Activated CD4-positive, alpha-beta T cell treated with anti-CD3 and anti-CD28 coated beads, Interleukin-2, amount 50 U/mL, for 1 hour (primary cell): Measurements from ENCODE around the gene STIP1.

ENCODE experiments used
- DNase-seq: peaks from one replicate; pipeline ENCODE4 v3.0.0-alpha.2; 2020

Gene STIP1

DNA sequence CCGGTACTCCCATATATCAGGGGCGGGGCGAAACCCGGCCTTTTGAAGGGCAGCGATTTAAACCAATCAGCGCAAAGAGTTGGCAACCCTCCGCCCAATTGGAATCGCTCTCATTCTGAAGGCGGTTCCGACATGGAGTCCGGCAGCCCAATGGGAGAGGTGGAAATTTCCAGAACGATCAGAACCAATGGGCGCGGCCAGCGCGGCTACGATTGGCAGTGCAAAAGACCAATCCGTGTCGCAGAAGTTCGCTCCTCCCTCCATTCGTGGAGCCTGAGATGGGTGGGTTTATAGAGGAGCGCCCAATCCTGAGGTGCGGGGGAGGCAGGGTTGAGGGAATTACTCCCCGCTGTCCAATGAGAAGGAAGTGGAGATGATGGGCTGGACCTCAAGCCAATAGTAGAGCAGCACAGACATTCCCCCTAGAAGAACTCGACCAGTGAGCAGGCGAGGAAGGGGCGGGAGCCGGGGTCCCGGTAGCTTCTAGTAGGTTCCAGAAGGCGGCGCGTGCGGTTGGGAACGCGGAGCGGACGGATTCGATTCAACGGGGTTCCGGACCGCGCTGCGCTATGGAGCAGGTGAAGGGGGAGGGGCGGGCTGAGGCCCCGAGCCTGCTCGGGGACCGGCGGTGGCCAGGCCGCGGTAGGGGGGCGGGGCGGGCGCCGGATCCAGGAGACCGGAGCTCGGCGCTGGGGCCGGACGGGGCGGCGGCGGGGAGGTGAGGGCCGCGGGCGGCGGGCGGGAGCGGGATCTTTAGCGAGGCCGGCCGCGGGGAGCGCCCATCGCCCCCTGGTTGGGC lies at the start of gene STIP1:
Gene STIP1, plus strand, starts transcription at position 479 of the 799 bp plus-strand sequence. Its CDS starts 91 bp downstream, at position 570.
- DNase-seq: peak; percentile 96

DNA sequence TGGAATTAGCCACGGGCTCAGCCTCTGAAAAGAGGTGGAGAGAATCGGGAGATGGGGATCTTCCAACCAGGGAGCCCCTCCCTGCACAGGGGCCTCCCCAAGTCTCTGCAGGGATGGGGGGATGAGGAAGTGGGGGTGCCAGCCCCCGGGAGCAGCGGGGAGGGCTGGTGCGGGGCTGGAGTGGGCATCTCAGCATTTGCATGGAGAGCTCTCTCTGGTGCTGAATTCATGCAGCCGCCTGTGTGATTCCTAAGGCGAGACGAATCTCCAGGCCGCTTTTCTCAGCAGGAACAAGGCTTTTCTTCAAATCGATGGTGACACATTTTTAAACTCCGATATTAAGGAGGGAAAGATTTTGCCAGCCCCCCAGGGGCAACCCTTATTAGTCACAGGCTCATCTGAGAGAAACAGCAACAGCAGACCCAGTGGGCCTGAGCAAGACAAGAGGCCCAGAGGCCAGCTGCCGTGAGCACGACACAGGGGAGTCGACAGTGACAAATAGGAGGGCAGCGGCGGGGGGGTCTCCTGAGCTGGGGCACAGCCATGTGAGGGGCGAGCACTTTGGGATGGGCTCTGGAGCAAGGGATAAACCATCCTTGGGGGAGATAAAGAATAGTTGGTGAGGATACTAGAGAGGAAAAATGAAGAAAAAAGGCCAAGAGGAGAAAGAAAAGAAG lies 49.1 kb upstream of the STIP1 start:
- DNase-seq: no peak

DNA sequence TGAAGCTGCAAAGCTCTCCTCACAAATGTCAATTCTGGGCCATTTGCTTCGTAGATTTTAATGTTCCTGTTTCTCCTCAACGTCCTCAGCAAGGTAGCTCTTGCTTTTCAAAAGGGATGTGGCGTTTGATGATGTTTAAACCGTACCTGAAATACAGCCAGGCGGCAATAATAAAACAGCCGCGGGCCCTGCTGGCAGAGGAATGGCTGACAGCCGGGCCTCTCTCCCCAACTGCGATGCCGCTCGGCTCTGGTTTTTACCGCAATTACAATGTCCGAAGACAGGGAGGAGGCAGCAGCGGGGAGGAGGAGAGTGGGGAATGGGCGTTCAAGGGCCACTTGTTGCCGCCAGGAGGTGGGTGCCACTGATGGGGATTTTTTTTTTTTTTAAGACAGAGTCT lies 47.6 kb upstream of the STIP1 start:
- no peak for DNase-seq

DNA sequence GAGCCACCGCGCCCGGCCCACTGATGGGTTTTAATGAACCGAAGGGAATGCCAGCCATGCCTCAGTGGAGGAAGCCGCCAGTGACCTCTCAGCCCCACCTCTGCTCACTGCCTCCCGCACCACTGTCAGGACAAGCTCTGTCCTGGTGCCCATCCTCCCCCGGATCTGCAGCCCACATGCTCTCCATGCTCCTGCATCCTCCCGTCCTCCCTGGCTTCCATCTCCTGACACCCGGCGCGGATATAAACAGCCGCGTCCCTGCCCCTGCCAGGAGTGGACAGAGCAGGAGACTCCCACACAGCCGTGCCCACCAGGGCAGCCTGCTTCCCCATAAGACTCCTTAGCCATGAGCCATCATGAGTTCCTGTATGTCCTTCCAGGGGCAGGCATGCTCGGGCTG lies 46.9 kb upstream of the STIP1 start:
- DNase-seq: no peak

DNA sequence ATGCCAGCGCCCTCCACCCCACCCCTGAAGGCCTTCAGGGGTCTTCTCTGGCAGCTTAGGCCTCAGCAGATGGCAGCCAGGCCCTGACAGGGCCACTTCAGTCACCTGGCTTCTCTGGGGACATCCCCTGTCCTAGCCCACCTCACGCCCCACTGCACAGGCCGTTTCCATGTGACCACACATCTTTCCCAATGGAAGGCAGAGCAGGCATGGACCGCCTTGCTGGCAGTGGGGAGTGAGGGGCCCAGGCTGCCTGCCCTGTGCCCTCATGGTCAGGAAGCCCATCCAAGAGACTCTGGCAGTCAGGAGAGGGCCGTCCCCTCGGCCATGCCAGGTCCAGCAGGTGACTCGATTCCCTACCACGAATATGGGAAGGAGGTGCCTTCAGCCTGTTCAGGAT lies 45.9 kb upstream of the STIP1 start:
- no peak for DNase-seq

DNA sequence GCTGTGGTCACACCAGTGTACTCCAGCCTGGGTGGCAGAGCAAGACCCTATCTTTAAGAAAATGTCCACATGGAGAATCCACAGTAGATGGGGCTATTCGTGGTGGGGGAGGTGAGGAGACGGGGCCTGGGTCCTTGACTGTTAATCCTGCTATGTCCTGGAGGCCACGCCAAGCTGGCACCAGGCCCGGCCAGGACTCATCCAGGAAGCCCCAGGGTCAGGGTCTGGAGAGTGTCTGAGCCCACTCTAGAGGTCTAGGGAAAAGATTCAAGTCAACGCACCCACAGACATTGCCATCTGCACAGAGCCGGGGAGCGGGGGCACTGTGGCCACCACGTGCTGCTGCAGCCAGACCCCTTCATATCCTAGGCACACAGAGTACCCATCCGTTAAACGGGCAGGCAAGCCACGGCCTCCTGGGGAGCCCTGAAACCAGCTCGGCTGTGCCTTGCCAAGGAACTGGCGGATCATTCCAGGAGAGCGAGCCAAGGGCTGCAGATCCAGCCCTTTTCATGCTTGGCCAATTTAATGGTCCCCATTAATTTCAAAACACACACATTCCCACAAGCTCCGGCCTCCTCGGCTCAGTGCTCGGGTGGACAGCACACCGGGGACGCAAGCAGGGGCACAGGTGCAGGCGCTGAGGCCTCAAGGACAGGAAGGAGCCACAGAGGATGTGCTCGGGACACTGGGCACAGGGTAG lies 44.7 kb upstream of the STIP1 start:
- no peak for DNase-seq

DNA sequence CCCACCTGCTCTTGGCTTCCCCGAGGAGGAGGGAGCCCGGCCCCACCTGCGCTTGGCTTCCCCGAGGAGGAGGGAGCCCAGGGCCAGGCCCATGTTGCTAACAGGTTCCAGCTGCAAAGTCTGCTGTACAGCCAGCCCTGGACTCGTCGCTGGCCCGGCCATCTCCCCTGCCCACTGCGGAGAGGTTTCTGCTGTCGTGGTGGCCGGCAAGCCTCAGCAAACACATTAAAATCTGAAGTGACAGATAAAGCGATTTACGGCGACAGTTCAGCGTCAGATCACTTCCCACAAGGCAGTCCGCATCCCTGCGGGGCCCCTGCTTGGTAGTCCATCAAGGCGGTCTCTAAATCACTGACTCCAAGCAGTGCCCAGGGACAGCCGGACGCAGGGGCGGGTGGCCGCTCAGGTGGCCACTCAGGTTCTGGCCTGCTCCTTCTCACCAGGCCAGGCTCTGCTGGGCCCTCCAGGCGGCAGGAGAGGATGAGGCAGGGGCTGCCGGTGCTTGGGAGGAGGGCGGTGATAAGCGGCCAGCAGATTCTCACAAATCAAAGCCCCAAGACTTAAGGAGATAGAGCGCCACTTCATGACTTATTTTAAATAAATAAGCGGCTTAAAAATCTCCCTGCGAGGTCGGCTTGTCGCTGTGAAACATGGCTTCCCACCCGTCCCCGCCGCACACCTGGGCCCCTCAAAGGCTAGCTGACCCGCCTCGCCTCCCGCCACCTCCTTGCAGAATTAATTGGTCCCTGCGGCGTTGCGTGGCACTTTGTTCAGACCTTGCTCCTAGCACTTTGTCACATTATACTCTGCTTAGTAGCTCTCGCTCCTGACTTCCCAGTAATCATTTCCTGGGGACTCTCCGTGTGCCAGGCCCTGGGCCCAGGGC lies 41.1 kb upstream of the STIP1 start:
- DNase-seq: no peak

DNA sequence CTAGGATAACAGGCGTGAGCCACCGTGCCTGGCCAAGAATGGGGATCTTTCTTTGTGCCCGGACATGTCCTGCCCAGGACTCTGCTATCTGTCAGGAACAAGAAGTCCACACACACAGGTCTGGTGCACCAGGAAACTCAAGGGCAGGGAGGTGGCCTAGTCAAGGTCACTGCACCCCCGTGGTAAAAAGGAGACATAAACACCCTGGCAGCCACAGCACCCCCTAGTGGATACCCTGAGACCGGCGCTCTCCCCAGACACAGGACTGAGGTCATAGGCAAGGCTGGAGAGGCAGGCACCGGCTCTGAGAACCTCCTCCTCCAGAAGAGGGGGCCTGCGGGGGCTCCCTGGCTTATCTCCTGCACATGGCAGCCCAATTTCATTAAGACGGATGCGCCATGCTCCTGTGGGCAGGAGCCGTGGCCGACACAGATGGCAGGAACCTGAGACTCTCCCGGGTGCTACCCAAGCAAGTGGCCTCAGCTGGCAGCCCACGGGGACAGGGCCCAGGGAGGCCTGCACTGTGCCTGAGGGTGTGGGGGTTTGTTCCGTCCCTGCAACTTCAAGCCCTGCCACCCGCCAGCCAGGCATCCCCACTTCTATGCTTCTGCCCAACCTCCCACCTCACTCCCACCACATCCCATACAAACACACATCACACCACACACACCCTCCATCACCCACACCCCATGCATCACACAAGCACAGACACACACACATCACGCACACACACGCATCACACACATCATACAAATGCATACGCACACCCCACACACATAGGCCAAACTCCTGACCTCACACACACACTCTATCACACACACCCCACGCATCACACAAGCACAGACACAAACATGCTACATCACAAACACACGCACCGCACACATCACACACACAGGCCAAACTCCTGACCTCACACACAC lies 39.7 kb upstream of the STIP1 start:
- DNase-seq: peak; percentile 62

DNA sequence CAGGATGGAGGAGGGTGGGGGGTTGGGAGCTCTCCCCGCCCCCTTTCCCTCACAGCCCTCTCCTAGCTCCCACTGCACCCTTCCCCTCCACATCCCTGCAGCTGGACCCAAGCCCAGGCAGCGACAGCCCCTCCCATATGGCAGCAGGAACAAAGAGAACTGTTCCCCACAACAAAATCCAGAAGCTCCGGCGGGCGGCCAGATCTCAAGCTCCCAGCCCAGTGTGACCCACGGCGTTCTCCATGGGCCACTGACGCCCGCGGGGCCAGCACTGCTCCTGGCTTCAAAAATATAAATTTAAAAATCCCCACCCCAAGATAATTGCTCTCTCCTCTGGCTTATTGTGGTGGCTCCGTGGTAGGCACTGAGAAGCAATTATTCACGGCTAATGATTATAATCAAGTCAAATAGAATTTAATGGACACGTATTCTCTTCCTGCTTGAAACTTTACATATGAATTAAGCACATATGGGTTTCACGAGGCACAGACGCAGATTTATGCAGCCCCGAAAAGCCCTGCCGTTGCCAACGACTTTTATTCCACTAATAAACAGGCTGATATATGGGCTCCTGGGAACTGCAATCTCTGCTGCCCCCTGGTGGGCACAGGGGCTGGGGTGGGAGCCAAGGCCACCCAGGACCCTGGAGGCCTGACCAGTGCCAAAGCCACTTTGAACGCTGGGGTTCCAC lies 37.6 kb upstream of the STIP1 start:
- peak; percentile 69 for DNase-seq

DNA sequence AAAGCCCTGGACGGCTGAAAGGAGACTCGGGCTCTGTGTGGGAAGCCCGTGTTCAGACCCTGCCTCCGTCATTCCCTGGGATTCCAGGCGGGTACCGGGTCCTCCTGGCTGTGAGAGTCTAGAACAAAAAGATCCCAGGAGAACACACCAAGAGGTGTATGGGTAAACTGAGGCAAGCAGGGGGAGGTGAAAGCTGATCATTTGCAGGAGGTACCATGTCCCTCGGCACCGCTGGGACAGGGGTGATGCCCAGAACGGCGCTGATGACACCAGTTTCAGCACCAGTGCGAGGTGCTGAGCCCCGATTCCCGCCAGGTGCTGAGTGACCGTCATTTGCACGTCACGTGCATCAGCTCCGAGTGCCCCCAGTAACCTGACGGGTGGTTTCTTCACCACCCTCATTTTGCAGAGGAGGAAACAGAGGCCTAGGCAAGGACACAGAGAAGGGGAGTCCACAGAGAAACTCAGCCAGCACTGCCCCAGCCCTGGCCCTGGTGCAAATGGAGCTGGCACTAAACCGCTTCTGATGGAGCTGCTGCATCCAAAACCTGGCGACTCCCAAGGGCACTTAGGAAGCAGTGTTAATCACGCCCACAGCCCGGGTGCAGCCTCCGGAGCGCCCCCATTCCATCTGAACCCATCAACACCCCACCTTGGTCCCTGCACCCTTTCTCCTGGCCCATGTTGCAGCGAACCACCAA lies 36.9 kb upstream of the STIP1 start:
- DNase-seq: no peak

DNA sequence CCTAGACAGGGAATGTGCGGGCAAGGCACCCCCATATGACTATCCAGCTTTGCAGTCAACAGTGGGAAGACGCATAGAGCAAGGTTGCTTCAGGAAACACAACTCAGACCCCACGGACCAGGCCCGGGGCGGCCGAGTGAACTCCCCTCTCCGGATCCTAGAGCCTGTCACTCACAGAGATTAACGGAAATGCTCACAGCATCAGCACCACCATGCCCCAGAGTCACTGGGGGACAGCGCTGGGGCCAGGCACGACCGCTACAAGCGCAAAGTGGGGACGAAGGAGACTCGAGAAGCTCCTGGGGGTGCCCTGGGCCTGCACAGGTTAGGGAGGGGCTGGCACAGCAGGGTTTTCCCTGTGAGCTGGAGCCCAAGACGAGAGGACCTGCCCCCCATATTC lies 35.9 kb upstream of the STIP1 start:
- DNase-seq: no peak

DNA sequence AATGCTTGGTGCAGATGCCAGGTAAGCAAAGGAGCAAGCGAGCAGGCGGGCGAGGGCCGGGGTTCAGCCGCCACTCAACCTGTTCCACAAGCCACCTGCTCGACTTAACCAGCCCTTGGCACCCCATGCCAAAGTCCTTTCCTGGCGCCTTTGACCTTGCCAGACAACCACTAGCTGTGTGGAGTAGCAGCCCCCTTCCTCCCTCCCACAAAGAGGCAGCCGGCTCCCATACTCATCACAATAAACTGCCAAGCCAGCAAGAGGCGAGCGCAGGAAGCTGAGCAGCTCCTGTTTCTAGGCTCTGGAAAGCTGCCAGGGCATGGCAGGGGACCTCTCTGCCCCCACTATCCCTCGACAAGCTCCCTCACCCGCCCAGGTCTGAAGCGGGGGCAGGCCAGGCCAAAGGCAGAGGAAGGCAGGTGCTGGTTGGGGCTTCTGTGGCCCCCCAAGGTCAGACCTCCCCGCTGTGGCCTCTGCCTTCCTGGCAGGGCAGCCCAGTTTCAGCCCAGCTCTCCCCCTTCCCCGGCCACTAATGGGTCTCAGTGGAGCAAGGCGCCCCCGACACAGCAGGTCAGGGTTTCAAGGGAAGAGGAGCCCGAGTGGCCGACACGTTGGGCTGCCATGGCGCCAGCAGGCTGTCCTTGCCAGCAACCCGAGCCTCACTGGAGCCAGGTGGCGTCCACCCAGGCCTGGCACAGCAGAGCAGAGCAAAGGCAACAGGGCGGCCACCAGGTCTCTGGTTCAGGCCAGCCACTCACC lies 35.3 kb upstream of the STIP1 start:
- DNase-seq: no peak

DNA sequence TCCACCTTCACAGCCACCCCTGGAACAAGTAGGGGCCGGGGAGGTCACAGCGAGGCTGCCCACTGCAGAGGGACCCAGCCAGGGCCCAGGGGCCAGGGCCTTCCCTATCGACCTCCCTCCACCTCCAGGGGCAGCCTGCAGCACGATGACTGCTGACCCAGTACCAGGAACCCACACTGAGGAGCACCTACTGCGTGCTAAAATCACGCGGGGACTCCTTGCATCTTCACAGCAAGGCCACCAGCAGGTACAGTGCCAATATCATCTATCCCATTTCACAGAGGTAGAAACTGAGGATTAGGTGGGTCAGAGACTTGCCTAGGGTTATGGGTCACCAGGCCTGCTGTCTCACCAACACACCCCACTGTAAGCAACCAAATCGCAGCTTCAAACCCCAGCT lies 34.6 kb upstream of the STIP1 start:
- DNase-seq: no peak

DNA sequence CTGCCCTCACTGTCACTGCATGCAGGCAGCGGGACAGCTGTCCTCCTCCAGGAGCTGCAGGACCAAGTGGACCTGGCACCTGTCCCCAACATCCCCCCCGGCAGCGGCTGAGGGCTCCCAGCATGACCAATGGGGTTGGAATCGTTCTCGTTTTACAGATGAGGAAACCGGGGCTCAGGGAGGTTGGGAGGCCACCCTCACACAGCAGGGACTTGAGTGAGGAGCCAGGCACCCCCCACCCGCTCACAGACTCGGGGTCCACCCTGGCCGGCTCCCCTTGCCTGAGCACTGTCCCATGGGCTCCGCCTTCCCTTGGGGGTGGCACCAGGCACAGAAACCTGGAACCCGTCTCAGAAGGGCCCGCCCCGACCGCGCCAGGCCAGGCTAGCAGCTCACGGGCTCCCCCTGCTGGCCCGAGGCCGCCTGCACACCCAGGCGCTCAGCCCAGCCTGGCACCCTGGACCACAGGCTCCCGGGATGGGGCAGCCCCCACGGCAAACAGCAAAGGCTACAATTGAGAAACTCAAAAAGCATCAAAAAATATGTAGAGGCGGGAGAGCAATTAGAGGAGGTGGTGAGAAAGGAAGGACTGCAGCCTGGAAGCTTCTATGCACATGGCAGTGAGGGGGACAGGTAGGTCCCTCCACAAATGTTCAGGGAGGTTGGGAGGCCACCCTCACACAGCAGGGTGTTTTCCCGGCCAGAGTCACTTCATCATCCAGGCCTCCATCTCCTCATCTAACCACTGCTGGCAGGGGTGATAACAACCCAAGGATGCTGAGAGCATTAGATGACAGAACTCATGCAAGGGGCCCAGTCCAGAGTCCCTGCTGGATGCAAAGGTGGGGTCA lies 32.9 kb upstream of the STIP1 start:
- DNase-seq: peak; percentile 67

DNA sequence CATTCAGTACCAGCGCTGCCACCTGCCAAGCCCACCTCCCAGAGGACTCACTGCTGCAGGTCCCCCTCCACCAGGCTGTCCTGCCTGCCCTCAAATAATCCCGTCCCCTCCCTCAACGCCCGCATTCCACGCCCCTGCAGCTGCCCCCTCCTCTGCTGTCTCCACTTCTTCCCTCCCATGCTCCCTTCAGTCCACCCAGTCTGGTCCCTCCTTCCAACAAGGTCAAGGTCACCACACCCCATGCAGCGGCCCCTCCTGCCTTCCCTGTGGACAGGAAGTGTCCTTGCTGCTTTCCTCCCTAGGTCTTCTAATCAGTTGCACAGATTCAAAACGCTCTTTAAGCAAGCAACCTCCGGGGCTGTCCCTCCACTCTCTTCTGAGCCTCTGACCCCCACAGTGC lies 32.2 kb upstream of the STIP1 start:
- no peak for DNase-seq

DNA sequence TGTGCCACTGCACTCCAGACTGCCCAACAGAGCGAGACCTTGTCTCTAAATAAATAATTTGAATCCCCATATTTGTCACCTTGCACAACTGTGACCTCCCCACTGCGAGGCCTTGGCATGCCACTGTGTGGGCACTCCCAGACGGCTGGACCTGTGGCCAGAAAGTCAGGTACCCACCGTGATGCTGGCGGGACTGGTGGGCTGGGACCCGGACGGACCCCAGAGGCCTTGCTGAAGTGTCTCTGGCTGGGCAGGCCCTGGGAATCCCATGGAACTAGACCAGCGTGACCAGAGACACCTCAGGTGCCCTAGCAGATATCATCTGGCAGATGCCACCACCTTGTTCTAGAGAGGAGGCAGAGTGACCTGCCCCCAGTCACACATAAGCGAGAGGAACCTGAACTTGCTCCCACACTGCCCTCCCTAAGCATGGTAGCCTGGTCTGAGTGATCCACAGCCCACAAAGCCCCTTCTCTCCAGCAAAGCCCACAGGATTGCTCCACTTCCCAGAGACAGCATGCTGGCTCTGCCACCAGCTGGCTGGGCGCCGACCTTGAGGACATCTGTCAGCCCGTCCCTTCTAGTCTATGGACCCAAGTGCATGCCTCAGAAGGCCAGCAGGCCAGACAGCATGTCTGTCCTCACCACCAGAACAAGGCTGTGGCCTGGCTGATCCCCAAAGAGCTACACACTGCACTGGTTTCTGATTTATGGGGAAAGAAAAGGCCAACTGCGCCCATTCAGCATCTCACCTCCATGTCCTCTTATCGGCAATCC lies 29.5 kb upstream of the STIP1 start:
- no peak for DNase-seq

DNA sequence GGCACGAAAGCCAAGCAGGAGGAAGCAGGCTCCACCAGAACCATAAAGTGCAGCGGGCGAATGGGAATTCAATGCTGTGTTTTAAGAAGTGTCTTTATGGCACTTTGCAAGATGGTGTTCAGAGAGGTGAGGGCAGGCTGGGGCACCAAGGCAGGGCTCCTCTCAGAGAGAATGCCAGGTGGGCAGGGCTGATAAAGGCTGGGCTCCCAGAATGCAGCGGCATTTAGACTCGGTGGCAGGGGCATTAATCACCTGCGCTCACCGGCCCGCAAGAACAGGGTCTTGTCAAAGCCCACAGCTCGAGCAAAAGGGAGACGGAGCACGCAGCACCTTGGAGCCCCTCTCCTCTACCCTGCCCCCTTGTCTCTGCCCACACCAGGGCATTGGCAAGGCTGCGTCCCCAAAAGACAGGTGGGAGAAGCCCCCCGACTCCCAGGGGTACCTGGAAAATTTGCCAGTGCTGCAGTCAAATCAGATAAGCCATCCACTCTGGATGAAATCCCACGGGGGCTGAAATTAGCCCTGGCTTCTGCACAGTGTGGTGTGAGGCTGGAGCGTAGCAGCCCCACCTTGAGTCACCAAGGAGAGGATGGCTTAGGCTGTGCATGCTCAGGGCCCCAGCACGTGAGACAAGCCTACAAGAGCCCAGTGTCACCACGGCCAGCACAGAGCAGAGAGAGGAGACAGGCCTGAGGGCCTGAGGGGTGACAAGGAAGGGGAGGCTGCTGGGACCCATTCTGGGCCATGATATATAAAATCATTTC lies 28.2 kb upstream of the STIP1 start:
- no peak for DNase-seq
